Tibial nerve (tissue), 4 donors: ENCODE measurements around the gene ZNF408.

Source experiments
- CTCF ChIP-seq, 5 experiments: fragments of 200-600 bp in 3 of 5; fragments of 450-650 bp in 2 of 5; sonication (generic) in 3 of 5; IDR thresholded peaks; one replicate each; pipeline ENCODE4 v1.5.1; 2016 to 2019; ENCODE audit warnings: antibody characterized with exemption in 5 of 5, mild to moderate bottlenecking in 3 of 5, moderate library complexity in 2 of 5
- EP300 ChIP-seq, 2 donors: sonication (generic); formaldehyde crosslinking; IDR thresholded peaks; one replicate each; pipeline ENCODE4 v1.6.1; 2017; ENCODE audit warnings: antibody characterized with exemption in 2 of 2, mild to moderate bottlenecking in 1 of 2
- POLR2A ChIP-seq, 2 donors: fragments of 450-650 bp; IDR thresholded peaks; one replicate each; pipeline ENCODE4 v1.6.1; 2017; ENCODE audit warnings: antibody characterized with exemption in 2 of 2, mild to moderate bottlenecking in 2 of 2, moderate library complexity in 2 of 2

- TF ChIP-seq POLR2A (IDR thresholded peaks at IDR 0.05): no peak
- TF ChIP-seq CTCF (IDR thresholded peaks at IDR 0.05): no peak
- peak in 1 of 2 donors; percentile 37 for TF ChIP-seq EP300 (IDR thresholded peaks at IDR 0.05)
These were observed 42.6 kb upstream of the ZNF408 start for GRCh38 chr11:46658259-46658658.
